ENCODE measurements around the gene GEMIN7. TPM values are rescaled to one million over a fixed set of nuclear protein-coding genes. Genes with fewer than 3 reads are reported as not detected.

Gene GEMIN7
- total RNA-seq, 4 donors from 2014 or later: 22.2 to 34.1 (median 27.9) TPM

GRCh38 chr19:45040059-45040771, 38.8 kb upstream of the GEMIN7 start:
- ATAC-seq (ENCODE audit: low FRiP score) (no peak), DNase-seq (ENCODE audit: low spot score) (no peak)
- TF ChIP-seq CTCF (IDR thresholded peaks at IDR 0.05): no peak

GRCh38 chr19:45041125-45041524, 37.9 kb upstream of the GEMIN7 start:
- ATAC-seq (ENCODE audit: low FRiP score) (no peak), DNase-seq (ENCODE audit: low spot score) (no peak)
- TF ChIP-seq CTCF (IDR thresholded peaks at IDR 0.05): no peak

- ATAC-seq (ENCODE audit: low FRiP score) (no peak), DNase-seq (ENCODE audit: low spot score) (no peak)
- no peak for TF ChIP-seq CTCF (IDR thresholded peaks at IDR 0.05)
These were observed 33.2 kb upstream of the GEMIN7 start for GRCh38 chr19:45045671-45046353.

GRCh38 chr19:45046355-45046754, 32.7 kb upstream of the GEMIN7 start:
- DNase-seq (ENCODE audit: low spot score) (no peak), ATAC-seq (ENCODE audit: low FRiP score) (no peak)
- no peak for TF ChIP-seq CTCF (IDR thresholded peaks at IDR 0.05)

GRCh38 chr19:45047188-45047797, 31.8 kb upstream of the GEMIN7 start:
- DNase-seq (ENCODE audit: low spot score) (no peak), ATAC-seq (ENCODE audit: low FRiP score) (no peak)
- TF ChIP-seq CTCF (IDR thresholded peaks at IDR 0.05): no peak

- DNase-seq (ENCODE audit: low spot score) (no peak), ATAC-seq (ENCODE audit: low FRiP score) (no peak)
- no peak for TF ChIP-seq CTCF (IDR thresholded peaks at IDR 0.05)
These were observed 29.9 kb upstream of the GEMIN7 start for GRCh38 chr19:45049073-45049736.

Measured in omental fat pad (tissue), 4 donors.